ENCODE results near the gene PPOX. TPM values are rescaled to one million over a fixed set of nuclear protein-coding genes. Genes with fewer than 3 reads are reported as not detected.
A peak's percentile ranks its signal among the peaks of the same experiment; 100 is the strongest.

PPOX gene
- total and polyA plus RNA-seq, 11 donors = 9.7 to 24.3 (median 13.7) TPM

DNA sequence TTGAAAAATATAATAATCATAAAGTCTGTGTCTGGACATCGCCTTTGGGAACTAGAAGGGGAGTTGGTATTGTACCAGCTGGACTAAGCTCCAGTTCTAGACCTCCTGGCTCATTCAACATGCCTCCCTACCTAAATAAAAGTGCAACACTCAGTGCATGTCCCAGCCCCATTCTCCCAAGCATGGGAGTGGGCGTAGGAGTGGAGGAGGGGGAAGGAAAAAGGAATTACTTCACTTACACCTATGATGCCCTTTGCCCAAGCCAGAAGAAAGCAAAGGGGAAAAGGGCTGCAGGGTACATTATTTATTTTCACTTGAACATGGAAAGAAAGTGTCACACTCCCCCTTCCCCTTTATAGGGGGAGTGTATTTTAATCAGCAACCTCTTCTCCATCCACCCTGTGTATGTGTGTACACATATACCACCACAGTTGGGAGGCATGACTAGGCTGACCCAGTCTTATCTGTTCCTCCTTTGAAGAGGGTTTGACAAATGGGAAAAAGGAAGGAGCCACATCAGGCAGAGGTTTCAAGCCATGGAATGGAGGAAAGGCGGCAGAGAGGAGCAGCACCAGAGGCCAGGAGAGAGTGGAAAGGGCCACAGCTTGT is 45.1 kb upstream of the PPOX start:
- Histone ChIP-seq H3K4me1 (peaks cover 5 to 55% (median 27%) of the 10 kb centered on the region in 12 donors), H3K27ac (peak overlapping the region in 1 of 12 donors; percentile 96), H3K4me3 (no peak overlapping the region), H3K36me3 (peaks cover 0 to 69% (median 62%) of the 10 kb centered on the region in 9 donors), H3K9me3 (no peaks in the 10 kb centered on the region), H3K27me3 (no peaks in the 10 kb centered on the region)
- 87 to 95% (median 92%) methylated on average over 3 of the region's 3 CpGs for WGBS, 4 donors
- TF ChIP-seq CTCF (IDR thresholded peaks at IDR 0.05) (no peak), POLR2A (IDR thresholded peaks at IDR 0.05) (no peak)
- intact Hi-C loops (cut with DNase I) = no loop called here
- DNase-seq (no peak), ATAC-seq (no peak)

DNA sequence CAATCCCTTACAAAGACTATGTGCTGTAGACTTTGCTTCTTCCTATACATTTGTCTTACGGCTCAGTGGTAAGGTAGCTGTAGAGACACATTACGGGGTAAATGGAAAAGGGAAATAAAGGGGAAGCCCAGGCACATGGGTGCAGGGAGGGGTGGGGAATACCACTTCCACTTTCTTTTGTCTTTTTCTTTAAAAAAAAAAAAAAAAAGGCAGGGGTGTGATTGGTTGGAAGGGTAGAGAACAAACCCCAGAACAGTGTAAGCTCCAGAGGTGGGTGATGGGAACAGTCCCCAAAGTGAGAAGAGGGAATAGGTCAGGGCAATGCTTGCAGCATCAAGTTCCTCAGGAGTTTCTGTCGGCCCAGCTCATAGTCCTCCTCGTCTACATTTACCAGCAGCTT is 44.4 kb upstream of the PPOX start:
- TF ChIP-seq POLR2A (IDR thresholded peaks at IDR 0.05) = no peak
- no peak for TF ChIP-seq CTCF (IDR thresholded peaks at IDR 0.05)
- peaks cover 0 to 76% (median 69%) of the 10 kb centered on the region in 9 donors for H3K36me3 ChIP-seq

GRCh38 chr1:161122967-161123366 is 43.3 kb upstream of the PPOX start:
- DNase-seq (no peak), ATAC-seq (no peak)
- Histone ChIP-seq H3K27ac (peak overlapping the region in 1 of 12 donors; percentile 96), H3K27me3 (no peaks in the 10 kb centered on the region), H3K9me3 (no peaks in the 10 kb centered on the region), H3K4me1 (peaks cover 5 to 56% (median 21%) of the 10 kb centered on the region in 12 donors), H3K4me3 (no peak overlapping the region), H3K36me3 (peaks cover 0 to 88% (median 80%) of the 10 kb centered on the region in 9 donors)
- WGBS, 4 donors = 83 to 88% (median 85%) methylated on average over 6 of the region's 6 CpGs
- intact Hi-C loops (cut with DNase I) = no loop called here
- TF ChIP-seq POLR2A (IDR thresholded peaks at IDR 0.05) (no peak), CTCF (IDR thresholded peaks at IDR 0.05) (no peak)

More for the DNA sequence above, 44.4 kb upstream of the PPOX start:
- no peaks in the 10 kb centered on the region for H3K9me3 ChIP-seq
- H3K4me3 ChIP-seq = no peak overlapping the region
- ATAC-seq (no peak), DNase-seq (no peak)
- WGBS, 4 donors = 74 to 83% (median 79%) methylated on average over 4 of the region's 4 CpGs
- H3K27ac ChIP-seq = peak overlapping the region in 1 of 12 donors; percentile 96
- H3K4me1 ChIP-seq = peaks cover 5 to 50% (median 21%) of the 10 kb centered on the region in 12 donors
- no peaks in the 10 kb centered on the region for H3K27me3 ChIP-seq
- intact Hi-C loops (cut with DNase I) = no loop called here

DNA sequence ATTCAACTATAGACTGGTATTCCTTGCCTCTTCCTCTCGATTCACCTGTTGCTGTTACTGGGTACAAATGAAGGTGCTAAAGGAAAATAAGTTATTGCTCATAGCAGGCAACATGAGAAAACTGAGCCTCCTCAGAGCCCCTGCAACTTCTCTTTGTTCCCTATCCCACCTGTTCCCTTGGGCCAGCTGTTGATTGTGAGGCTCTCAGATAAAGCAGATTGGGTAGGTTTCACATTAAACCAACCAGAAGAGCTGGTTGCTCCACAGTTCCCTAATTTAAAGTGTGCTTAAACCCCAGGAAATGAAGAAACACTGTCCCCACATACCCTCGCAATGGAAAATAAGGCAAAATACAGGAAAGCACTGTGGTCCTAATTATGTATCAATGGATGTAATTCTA is 38.6 kb upstream of the PPOX start:
- peak overlapping the region in 1 of 12 donors; percentile 65 for H3K27ac ChIP-seq
- no peaks in the 10 kb centered on the region for H3K9me3 ChIP-seq
- WGBS, 4 donors = 78 to 90% (median 84%) methylated on average over 2 of the region's 2 CpGs
- no peak overlapping the region for H3K4me3 ChIP-seq
- TF ChIP-seq CTCF (IDR thresholded peaks at IDR 0.05) (no peak), POLR2A (IDR thresholded peaks at IDR 0.05) (no peak)
- intact Hi-C loops (cut with DNase I) = no loop called here
- no peaks in the 10 kb centered on the region for H3K27me3 ChIP-seq
- DNase-seq = no peak
- peaks cover 0 to 51% (median 32%) of the 10 kb centered on the region in 12 donors for H3K4me1 ChIP-seq
- peaks cover 0 to 80% (median 74%) of the 10 kb centered on the region in 9 donors for H3K36me3 ChIP-seq
- no peak for ATAC-seq
